Stimulated activated CD8-positive, alpha-beta memory T cell treated with anti-CD3 and anti-CD28 coated beads, Interleukin-4, amount 100 ng/mL, for 4 hours (primary cell): ENCODE results near the gene ERFL.
"Not testable (repeated sequence)": the region's sequence is repeated elsewhere in the genome, so short reads cannot be mapped to it uniquely, and the experiment has no call there.

Experiments used
- DNase-seq, 2 donors: peaks; one replicate each; pipeline ENCODE4 v3.0.0-alpha.2; 2020; ENCODE audit warnings: low read depth in 2 of 2, low spot score in 1 of 2

The ERFL gene

GRCh38 chr19:41879670-41880328 is 48.5 kb downstream of the ERFL start:
- DNase-seq, result no peak

GRCh38 chr19:41879080-41879479 is 49.2 kb downstream of the ERFL start:
- no peak for DNase-seq

GRCh38 chr19:41877916-41878905 is 50.0 kb downstream of the ERFL start:
- DNase-seq, result no peak

DNA sequence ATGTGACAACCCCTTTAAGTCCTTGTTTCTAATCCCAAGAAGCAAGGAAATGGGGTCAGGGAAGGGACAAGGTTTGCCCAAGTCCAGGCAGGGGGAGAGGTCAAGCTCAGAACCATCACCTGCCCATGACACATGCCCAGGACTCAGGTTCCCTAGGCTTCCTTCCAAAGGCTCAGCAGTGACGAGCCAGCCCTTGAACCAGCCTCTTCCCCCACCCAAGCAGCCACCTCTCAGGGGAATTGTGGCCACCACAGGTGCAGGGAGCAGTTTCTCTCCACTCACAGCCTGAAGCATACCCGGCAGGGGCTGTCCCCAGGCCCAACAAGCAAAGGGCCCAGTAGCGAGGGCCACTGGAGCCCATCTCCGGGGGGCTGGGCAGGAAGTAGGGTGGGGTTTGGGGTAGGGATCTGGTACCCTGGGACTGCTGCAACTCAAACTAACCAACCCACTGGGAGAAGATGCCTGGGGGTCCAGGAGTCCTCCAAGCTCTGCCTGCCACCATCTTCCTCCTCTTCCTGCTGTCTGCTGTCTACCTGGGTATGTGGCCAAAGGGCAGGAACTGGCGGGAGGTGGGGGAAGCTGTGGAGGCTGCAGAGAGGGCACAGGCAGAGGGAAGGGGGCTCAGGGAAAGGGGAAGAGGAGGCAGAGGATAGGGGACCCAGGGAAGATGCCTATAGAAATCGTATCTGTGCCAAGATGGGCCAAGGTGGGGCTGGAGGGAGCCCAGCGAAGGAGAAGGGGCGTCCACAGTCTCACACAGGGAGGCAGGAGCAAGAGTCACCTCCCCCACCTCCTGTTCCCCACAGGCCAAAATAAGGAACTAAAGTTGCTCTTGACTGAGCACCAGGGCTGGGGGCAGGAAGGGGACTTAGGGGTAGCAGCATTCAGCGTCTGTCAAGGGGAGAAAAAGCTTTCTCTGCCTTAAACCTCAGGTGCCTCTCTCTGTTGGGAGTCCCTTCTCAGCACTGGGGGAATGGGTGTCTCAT is 51.1 kb downstream of the ERFL start, which contains the start of gene CD79A:
CD79A (plus strand) TSS at position 433 of the 986 bp plus-strand sequence; CDS start at position 459, 26 bp downstream.
- no peak for DNase-seq

DNA sequence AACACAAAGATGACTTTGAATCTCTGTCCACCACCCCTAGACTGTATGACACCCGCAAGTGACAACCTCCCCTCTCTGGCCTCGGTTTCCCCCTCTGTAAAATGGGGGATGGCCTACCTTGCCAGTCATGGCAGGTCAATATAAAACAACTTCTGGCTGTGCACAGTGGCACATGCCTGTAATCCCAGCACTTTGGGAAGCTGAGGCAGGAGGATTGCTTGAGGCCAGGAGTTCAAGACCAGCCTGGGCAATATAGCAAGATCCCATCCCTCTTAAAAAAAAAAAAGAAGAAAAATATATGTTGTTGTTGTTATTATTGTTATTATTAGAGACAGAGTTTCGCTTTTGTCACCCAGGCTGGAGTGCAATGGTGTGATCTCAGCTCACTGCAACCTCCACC is 52.3 kb downstream of the ERFL start:
- not testable (repeated sequence) for DNase-seq

- no peak for DNase-seq
Observed at GRCh38 chr19:41872775-41873647, 55.2 kb downstream of the ERFL start.

DNA sequence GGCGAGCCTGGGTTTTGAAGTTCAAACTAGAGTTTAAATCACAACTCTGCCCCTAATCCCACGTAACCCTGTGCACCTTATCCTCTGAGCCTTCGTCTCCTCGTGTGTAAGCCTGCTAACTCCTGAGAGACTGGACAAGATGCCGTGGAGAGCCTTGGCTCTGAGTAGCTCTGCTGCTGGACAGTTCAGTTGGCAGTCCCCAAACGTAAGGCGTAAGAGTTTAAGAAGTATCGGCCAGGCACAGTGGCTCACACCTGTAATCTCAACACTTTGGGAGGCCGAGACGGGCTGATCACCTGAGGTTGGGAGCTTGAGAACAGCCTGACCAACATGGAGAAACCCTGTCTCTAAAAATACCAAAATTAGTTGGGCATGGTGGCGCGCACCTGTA is 55.9 kb downstream of the ERFL start:
- DNase-seq, result no peak

- DNase-seq, result no peak
Observed at GRCh38 chr19:41871573-41872383, 56.5 kb downstream of the ERFL start.

DNA sequence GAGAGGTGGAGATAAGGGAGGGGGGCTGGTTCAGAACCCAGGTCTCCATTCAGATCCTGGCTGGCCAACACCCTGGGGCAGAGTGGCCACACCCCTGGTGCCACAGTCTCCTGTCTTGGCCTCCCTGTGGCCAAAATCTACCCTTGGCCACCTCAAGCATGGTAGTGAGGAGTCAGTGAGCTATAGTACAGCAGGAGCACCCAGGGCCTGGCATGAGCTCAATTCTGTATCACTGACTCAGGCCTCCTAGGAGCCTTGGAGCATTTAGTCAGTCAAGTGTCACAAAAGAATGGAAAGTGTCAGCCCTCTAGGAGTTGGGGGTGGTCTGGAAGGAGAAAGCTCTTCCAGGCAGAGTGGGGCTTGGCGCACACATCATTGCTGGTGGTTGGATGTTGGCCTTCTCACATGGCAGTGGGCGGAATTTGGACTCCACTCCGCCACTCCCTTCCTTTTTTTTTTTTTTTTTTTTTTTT is 57.8 kb downstream of the ERFL start:
- DNase-seq, result no peak

- DNase-seq, result no peak
Observed at GRCh38 chr19:41869374-41869955, 58.8 kb downstream of the ERFL start.

DNA sequence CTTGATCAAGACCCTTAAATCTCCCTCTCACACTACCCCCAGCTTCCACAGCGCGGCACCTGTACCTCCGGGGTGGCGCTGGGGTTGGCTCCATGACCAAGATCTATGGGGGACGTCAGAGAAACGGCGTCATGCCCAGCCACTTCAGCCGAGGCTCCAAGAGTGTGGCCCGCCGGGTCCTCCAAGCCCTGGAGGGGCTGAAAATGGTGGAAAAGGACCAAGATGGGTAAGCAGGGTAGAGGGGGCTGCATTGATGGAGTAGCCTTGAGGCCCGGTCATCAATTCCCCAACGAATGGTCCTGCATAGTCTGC is 59.3 kb downstream of the ERFL start:
- no peak for DNase-seq

GRCh38 chr19:41868120-41868988 is 59.9 kb downstream of the ERFL start:
- DNase-seq, result no peak

- DNase-seq, result no peak
Observed at GRCh38 chr19:41866284-41866683, 62.0 kb downstream of the ERFL start.

GRCh38 chr19:41864374-41864773 is 63.9 kb downstream of the ERFL start:
- no peak for DNase-seq

DNA sequence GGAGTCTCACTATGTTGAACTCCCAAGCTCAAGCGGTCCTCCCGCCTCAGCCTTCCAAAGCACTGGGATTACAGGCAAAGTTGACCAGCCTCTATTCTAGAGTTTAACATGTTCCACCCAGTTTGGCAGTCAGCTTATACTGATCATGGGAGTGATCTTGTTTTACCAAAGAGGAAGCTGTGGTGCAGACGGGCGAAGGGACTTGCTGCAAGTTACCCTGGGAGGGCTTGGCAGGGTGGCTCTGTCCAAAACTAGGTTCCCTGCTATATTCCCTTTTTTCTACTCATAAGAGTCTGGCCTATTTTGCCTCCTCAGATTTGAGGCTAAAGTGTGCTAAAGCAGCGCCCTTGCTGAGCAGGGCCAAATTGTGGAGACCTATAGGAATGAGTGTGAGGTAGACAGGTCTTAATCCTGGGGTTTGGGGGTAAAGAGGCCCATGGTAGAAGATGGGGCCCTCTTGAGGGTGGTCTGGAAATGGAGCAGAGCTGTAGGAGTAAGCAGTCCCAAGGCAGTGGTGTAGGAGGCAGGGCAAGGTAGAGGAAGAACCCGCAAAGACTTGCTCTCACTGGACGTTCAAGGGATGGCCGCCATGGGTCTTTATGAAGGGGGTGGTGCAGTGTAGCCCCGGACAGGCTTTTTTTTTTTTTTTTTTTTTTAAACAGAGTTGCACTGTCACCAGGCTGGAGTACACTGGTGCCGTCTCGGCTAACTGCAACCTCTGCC is 64.9 kb downstream of the ERFL start:
- DNase-seq, result no peak

DNA sequence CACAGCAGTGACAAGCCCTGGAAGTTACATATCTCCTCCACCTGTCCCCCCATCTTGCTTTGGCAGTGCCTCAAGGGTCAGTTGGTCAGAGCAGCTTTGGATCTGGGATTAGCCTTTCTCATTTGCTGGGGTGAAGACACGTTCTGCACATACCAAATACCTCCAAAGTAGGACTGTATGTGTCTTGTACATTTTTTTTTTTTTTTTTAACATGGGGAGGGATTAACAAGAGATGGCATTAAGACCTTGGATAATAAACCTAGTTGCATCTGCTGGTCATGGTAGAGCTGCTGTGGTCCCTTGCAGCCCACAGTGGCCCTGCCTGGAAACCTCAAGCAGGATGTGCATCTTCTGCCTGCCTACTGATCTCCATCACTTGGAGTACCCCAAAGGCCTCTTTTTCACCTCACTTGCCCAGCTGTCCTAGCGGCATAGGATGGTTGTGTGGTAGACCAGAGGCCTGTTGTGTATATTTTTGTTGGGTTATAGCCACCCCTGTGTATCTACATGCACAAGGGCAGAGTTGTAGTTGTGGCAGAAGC is 65.7 kb downstream of the ERFL start:
- DNase-seq, result no peak

GRCh38 chr19:41861846-41862245 is 66.4 kb downstream of the ERFL start:
- no peak for DNase-seq
